Mucosa of descending colon (tissue), 3 donors: Measurements from ENCODE around the gene AGAP1. TPM values are rescaled to one million over a fixed set of nuclear protein-coding genes. Genes with fewer than 3 reads are reported as not detected.

Source experiments
- ATAC-seq: fragments of 200-7000 bp; cut with Tn5 transposase; one replicate; pipeline ENCODE4 v1.9.1; 2020; ENCODE audit warnings: mild to moderate bottlenecking, moderate library complexity
- DNase-seq, 3 donors: peaks; one replicate each; pipeline ENCODE4 v3.0.0-alpha.2; 2020
- H3K36me3 ChIP-seq: fragments of 200-600 bp; one replicate; pipeline ENCODE4 v1.8.0; 2021; ENCODE audit warnings: low read depth, mild to moderate bottlenecking
- H3K4me1 ChIP-seq: fragments of 200-600 bp; one replicate; pipeline ENCODE4 v1.8.0; 2021; ENCODE audit warnings: low read depth, mild to moderate bottlenecking
- H3K4me3 ChIP-seq: fragments of 200-600 bp; one replicate; pipeline ENCODE4 v1.8.0; 2021; ENCODE audit warnings: mild to moderate bottlenecking
- H3K9me3 ChIP-seq: fragments of 200-600 bp; one replicate; pipeline ENCODE4 v1.8.0; 2021; ENCODE audit warnings: mild to moderate bottlenecking
- CTCF ChIP-seq: fragments of 200-600 bp; IDR thresholded peaks from one replicate; pipeline ENCODE4 v1.8.0; 2022; ENCODE audit warnings: antibody characterized with exemption, mild to moderate bottlenecking
- intact Hi-C, 2 donors: fragments of 100-400 bp; cut with DNase I in 1 of 2; cut with micrococcal nuclease in 1 of 2; formaldehyde crosslinking; loops; one replicate each; pipeline versions ENCODE4 v1.11.0 to v1.11.1; 2022; cut with DNase I, micrococcal nuclease
- total RNA-seq, 3 donors: library from RNA; stranded (reverse); fragmentation: NEBNext Ultra II Directional in 2 of 3; extraction: Animal tissue kit (Norgen Biotek cat#: 25700) in 2 of 3; gene quantifications; one replicate each; pipeline versions ENCODE4 v1.2.1 to v1.2.4, GENCODE V29; 2021 to 2023
- donor health status: DM: no; HTN: no; CAD: no; lungs with moderate emphysema.
- donor health status: DM: no; HTN: no; CAD: no.
- donor health status: DM: no; HTN: yes; CAD: no.

The AGAP1 gene
- total RNA-seq, 3 donors from 2014 or later = 68.1 to 112 (median 88.9) TPM

- intact Hi-C loops = no loop called here
- H3K4me3 ChIP-seq = no peak overlapping the region
- no peaks in the 10 kb centered on the region for H3K4me1 ChIP-seq
- H3K36me3 ChIP-seq = no peaks in the 10 kb centered on the region
- H3K9me3 ChIP-seq = no peaks in the 10 kb centered on the region
- ATAC-seq (no peak), DNase-seq (no peak)
- no peak for TF ChIP-seq CTCF
Measured at GRCh38 chr2:236040600-236041328, 546.9 kb downstream of the AGAP1 start.

GRCh38 chr2:236041616-236042015 is 547.8 kb downstream of the AGAP1 start:
- no peak for TF ChIP-seq CTCF
- ATAC-seq (no peak), DNase-seq (no peak)
- H3K36me3 ChIP-seq = no peaks in the 10 kb centered on the region
- H3K9me3 ChIP-seq = no peaks in the 10 kb centered on the region
- no peak overlapping the region for H3K4me3 ChIP-seq
- H3K4me1 ChIP-seq = no peaks in the 10 kb centered on the region
- intact Hi-C loops = no loop called here

GRCh38 chr2:236042087-236042486 is 548.2 kb downstream of the AGAP1 start:
- TF ChIP-seq CTCF = no peak
- intact Hi-C loops = no loop called here
- no peak for DNase-seq
- no peaks in the 10 kb centered on the region for H3K9me3 ChIP-seq
- H3K4me1 ChIP-seq = no peaks in the 10 kb centered on the region
- ATAC-seq = no peak
- no peaks in the 10 kb centered on the region for H3K36me3 ChIP-seq
- no peak overlapping the region for H3K4me3 ChIP-seq

- TF ChIP-seq CTCF = no peak
- H3K36me3 ChIP-seq = no peaks in the 10 kb centered on the region
- DNase-seq (no peak), ATAC-seq (no peak)
- H3K4me1 ChIP-seq = no peaks in the 10 kb centered on the region
- intact Hi-C loops = no loop called here
- H3K4me3 ChIP-seq = no peak overlapping the region
- H3K9me3 ChIP-seq = no peaks in the 10 kb centered on the region
Measured at GRCh38 chr2:236044191-236044590, 550.3 kb downstream of the AGAP1 start.

GRCh38 chr2:236045251-236046235 is 551.7 kb downstream of the AGAP1 start:
- intact Hi-C loops = no loop called here
- no peak for TF ChIP-seq CTCF
- Histone ChIP-seq H3K4me3 (no peak overlapping the region), H3K9me3 (no peaks in the 10 kb centered on the region), H3K4me1 (no peaks in the 10 kb centered on the region), H3K36me3 (no peaks in the 10 kb centered on the region)
- ATAC-seq (no peak), DNase-seq (no peak)
